NCI-H748 (cell line): Measurements from ENCODE around the gene TBX4.

Experiments used
- DNase-seq: peaks from one replicate; lab custom pipeline; 2025; ENCODE audit not compliant: unreplicated experiment; lab: John Stamatoyannopoulos, UW

Gene TBX4

GRCh38 chr17:61453566-61454380 lies 1.6 kb downstream of the TBX4 start:
- no peak for DNase-seq

- DNase-seq: no peak
Observed at GRCh38 chr17:61454381-61455323, 2.4 kb downstream of the TBX4 start.

- DNase-seq: no peak
Observed at GRCh38 chr17:61455324-61456060, 3.3 kb downstream of the TBX4 start.

GRCh38 chr17:61456061-61456681 lies 3.9 kb downstream of the TBX4 start:
- no peak for DNase-seq

- no peak for DNase-seq
Observed at GRCh38 chr17:61456688-61457225, 4.5 kb downstream of the TBX4 start.

- DNase-seq: peak; percentile 22
Observed at GRCh38 chr17:61457226-61457983, 5.2 kb downstream of the TBX4 start.

GRCh38 chr17:61458000-61458399 lies 5.8 kb downstream of the TBX4 start:
- DNase-seq: no peak

- DNase-seq: no peak
Observed at GRCh38 chr17:61458421-61459141, 6.4 kb downstream of the TBX4 start.

GRCh38 chr17:61459142-61459809 lies 7.1 kb downstream of the TBX4 start:
- DNase-seq: no peak

- no peak for DNase-seq
Observed at GRCh38 chr17:61459939-61460718, 7.9 kb downstream of the TBX4 start.

- DNase-seq: no peak
Observed at GRCh38 chr17:61460796-61461585, 8.8 kb downstream of the TBX4 start.

- no peak for DNase-seq
Observed at GRCh38 chr17:61461586-61461966, 9.4 kb downstream of the TBX4 start.

- peak; percentile 29 for DNase-seq
Observed at GRCh38 chr17:61461967-61462718, 9.9 kb downstream of the TBX4 start.

- DNase-seq: no peak
Observed at GRCh38 chr17:61462719-61463315, 10.6 kb downstream of the TBX4 start.

GRCh38 chr17:61463316-61464129 lies 11.3 kb downstream of the TBX4 start:
- no peak for DNase-seq
